GM23338 (cell line): ENCODE data around the gene HSD11B2. TPM values are rescaled to one million over a fixed set of nuclear protein-coding genes. Genes with fewer than 3 reads are reported as not detected.

Experiments
- ATAC-seq: fragments of 200-7000 bp; cut with Tn5 transposase; 3 replicates; pipeline ENCODE4 v1.9.1; 2020
- DNase-seq: peaks from one replicate; pipeline ENCODE4 v3.0.0-alpha.2; 2015; ENCODE audit warnings: low spot score
- H2AFZ ChIP-seq: fragments of 200-600 bp; sonication (generic); 2 replicates; pipeline ENCODE4 v1.8.0; 2016; ENCODE audit warnings: antibody characterized with exemption, mild to moderate bottlenecking, moderate library complexity
- H3F3A ChIP-seq: fragments of 200-600 bp; sonication (generic); replicated peaks from 2 replicates; pipeline ENCODE4 v1.8.0; 2017; ENCODE audit warnings: antibody characterized with exemption, mixed run types, low read depth
- H3K27ac ChIP-seq: fragments of 200-600 bp; sonication (generic); 2 replicates; pipeline ENCODE4 v1.6.1; 2016; ENCODE audit warnings: low read depth
- H3K27me3 ChIP-seq: fragments of 200-600 bp; sonication (generic); 2 replicates; pipeline ENCODE4 v1.8.0; 2016; ENCODE audit warnings: mild to moderate bottlenecking, mixed run types, moderate library complexity; ENCODE audit not compliant: insufficient read depth
- H3K36me3 ChIP-seq: fragments of 200-600 bp; sonication (generic); 2 replicates; pipeline ENCODE4 v1.8.0; 2016; ENCODE audit warnings: mild to moderate bottlenecking; ENCODE audit not compliant: insufficient read depth
- H3K4me1 ChIP-seq: fragments of 200-600 bp; sonication (generic); 2 replicates; pipeline ENCODE4 v1.8.0; 2016; ENCODE audit warnings: mild to moderate bottlenecking, moderate library complexity; ENCODE audit not compliant: insufficient read depth
- H3K4me2 ChIP-seq: fragments of 200-600 bp; sonication (generic); 2 replicates; pipeline ENCODE4 v1.7.1; 2017; ENCODE audit warnings: mixed run types
- H3K4me3 ChIP-seq: fragments of 200-600 bp; sonication (generic); 2 replicates; pipeline ENCODE4 v1.6.1; 2016; ENCODE audit warnings: mixed run types
- H3K79me2 ChIP-seq: fragments of 200-600 bp; sonication (generic); replicated peaks from 2 replicates; pipeline ENCODE4 v1.8.0; 2017; ENCODE audit warnings: mild to moderate bottlenecking; ENCODE audit not compliant: insufficient read depth
- H3K9me2 ChIP-seq: fragments of 200-600 bp; sonication (generic); 2 replicates; pipeline ENCODE4 v1.8.0; 2017; ENCODE audit not compliant: insufficient read depth
- H4K20me1 ChIP-seq: fragments of 200-600 bp; sonication (generic); replicated peaks from 2 replicates; pipeline ENCODE4 v1.8.0; 2017; ENCODE audit warnings: mild to moderate bottlenecking; ENCODE audit not compliant: insufficient read depth
- H3K27ac Mint-ChIP-seq: 2 replicates; pipeline ENCODE4 v1.8.0; 2020; ENCODE audit warnings: inconsistent platforms, mild to moderate bottlenecking, moderate library complexity, mixed read lengths
- H3K27me3 Mint-ChIP-seq: 3 replicates; pipeline ENCODE4 v1.8.0; 2022; ENCODE audit warnings: low read depth, mild to moderate bottlenecking, moderate library complexity, mixed read lengths, inconsistent platforms; ENCODE audit not compliant: insufficient read depth, poor library complexity
- H3K36me3 Mint-ChIP-seq: 3 replicates; pipeline ENCODE4 v1.8.0; 2021; ENCODE audit warnings: low read depth, mild to moderate bottlenecking, inconsistent platforms, moderate library complexity, mixed read lengths
- H3K4me1 Mint-ChIP-seq: 3 replicates; pipeline ENCODE4 v1.8.0; 2020; ENCODE audit warnings: mild to moderate bottlenecking, inconsistent platforms, mixed read lengths
- H3K4me3 Mint-ChIP-seq: 3 replicates; pipeline ENCODE4 v1.8.0; 2021; ENCODE audit warnings: moderate library complexity, mild to moderate bottlenecking, inconsistent platforms, mixed read lengths
- H3K9me3 Mint-ChIP-seq: 3 replicates; pipeline ENCODE4 v1.8.0; 2020; ENCODE audit warnings: moderate library complexity, mild to moderate bottlenecking, inconsistent platforms, mixed read lengths
- CREB1 ChIP-seq: fragments of 250-450 bp; sonication (Bioruptor Pico); IDR thresholded peaks from 2 replicates; pipeline ENCODE4 v1.5.0; 2020; ENCODE audit warnings: low read depth, mild to moderate bottlenecking, moderate library complexity
- CTCF ChIP-seq, 2 experiments: fragments of 200-600 bp in 1 of 2; sonication (generic) in 1 of 2; conservative IDR thresholded peaks; 2 replicates each; pipeline versions ENCODE4 v1.5.1 to v1.6.1; 2016 to 2017; ENCODE audit warnings: antibody characterized with exemption in 2 of 2, low read depth in 2 of 2, mild to moderate bottlenecking in 2 of 2, moderate library complexity in 1 of 2
- ETS1 ChIP-seq: IDR thresholded peaks from 2 replicates; pipeline ENCODE4 v1.6.1; 2016; ENCODE audit warnings: antibody characterized with exemption
- EZH2 ChIP-seq: fragments of 200-600 bp; sonication (generic); IDR thresholded peaks from one replicate; pipeline ENCODE4 v1.8.0; 2017; ENCODE audit warnings: antibody characterized with exemption, mild to moderate bottlenecking, low read depth; ENCODE audit not compliant: unreplicated experiment
- EZH2phosphoT487 ChIP-seq: fragments of 200-600 bp; sonication (generic); IDR thresholded peaks from one replicate; pipeline ENCODE4 v1.8.1; 2018; ENCODE audit warnings: antibody characterized with exemption; ENCODE audit not compliant: unreplicated experiment
- JUNB ChIP-seq: IDR thresholded peaks from one replicate; pipeline ENCODE4 v1.6.1; 2016; ENCODE audit warnings: antibody characterized with exemption; ENCODE audit not compliant: unreplicated experiment
- NANOG ChIP-seq: IDR thresholded peaks from 2 replicates; pipeline ENCODE4 v1.6.1; 2016; ENCODE audit warnings: antibody characterized with exemption, borderline replicate concordance
- POLR2AphosphoS5 ChIP-seq: IDR thresholded peaks from 2 replicates; pipeline ENCODE4 v1.6.1; 2016; ENCODE audit warnings: antibody characterized with exemption, low read depth
- STAT1 ChIP-seq: IDR thresholded peaks from one replicate; pipeline ENCODE4 v1.6.1; 2016; ENCODE audit warnings: antibody characterized with exemption; ENCODE audit not compliant: unreplicated experiment
- ZNF114 ChIP-seq: fragments of 250-450 bp; sonication (Bioruptor Pico); IDR thresholded peaks from 2 replicates; pipeline ENCODE4 v1.5.0; 2020; ENCODE audit warnings: mild to moderate bottlenecking, moderate library complexity
- ZNF331 ChIP-seq: fragments of 250-450 bp; sonication (Bioruptor Pico); IDR thresholded peaks from 2 replicates; pipeline ENCODE4 v1.5.0; 2020; ENCODE audit warnings: low read depth, mild to moderate bottlenecking, moderate library complexity
- polyA plus RNA-seq: library from polyadenylated mRNA; unstranded; fragments of >200 nt; fragmentation: Nextera tagmentation; extraction: Ambion mirVana; gene quantifications from 2 replicates; pipeline ENCODE4 v1.2.1, GENCODE V29; 2016
- total RNA-seq: library from RNA; depleted of rRNA; stranded (reverse); fragments of >200 nt; shearing (Covaris generic); gene quantifications from 2 replicates; pipeline ENCODE4 v1.2.3, GENCODE V29; 2014
- TF ChIP-seq, protein P1 (sequence below): fragments of 250-450 bp; sonication (Bioruptor Pico); IDR thresholded peaks from 2 replicates; pipeline ENCODE4 v1.5.0; 2020; ENCODE audit warnings: mild to moderate bottlenecking, moderate library complexity
- TF ChIP-seq, protein P2 (sequence below): IDR thresholded peaks from one replicate; pipeline ENCODE4 v1.6.1; 2018; ENCODE audit warnings: antibody characterized with exemption; ENCODE audit not compliant: unreplicated experiment

Gene HSD11B2
- total and polyA plus RNA-seq, 2 experiments from 2014 or later: 14.8 to 23.0 TPM

- H2AFZ ChIP-seq: no peak overlapping the region
- no peak overlapping the region for H3K4me2 ChIP-seq
- peaks cover 21% of the 10 kb centered on the region for H3K27me3 Mint-ChIP-seq
- no peak overlapping the region for H3K4me3 Mint-ChIP-seq
- H3K9me3 Mint-ChIP-seq: no peaks in the 10 kb centered on the region
- H3K4me1 ChIP-seq: no peaks in the 10 kb centered on the region
- peaks cover 10% of the 10 kb centered on the region for H3K4me1 Mint-ChIP-seq
- H4K20me1 ChIP-seq: no peaks in the 10 kb centered on the region; the same call in 1 of the 2 replicates
- H3K79me2 ChIP-seq: no peaks in the 10 kb centered on the region
- H3K27me3 ChIP-seq: no peaks in the 10 kb centered on the region
- H3K9me2 ChIP-seq: no peaks in the 10 kb centered on the region
- no peak for DNase-seq
- peaks cover 3% of the 10 kb centered on the region; the same call in 1 of the 2 replicates for H3K36me3 ChIP-seq
- no peak for ATAC-seq
- no peak overlapping the region for H3K27ac ChIP-seq
- no peak overlapping the region for H3K27ac Mint-ChIP-seq
- TF ChIP-seq EZH2phosphoT487 (no peak), ETS1 (no peak), NANOG (no peak), EZH2 (no peak), CTCF (conservative IDR thresholded peaks at IDR 0.05; ENCODE audit: low read depth in 2 of 2) (no peak), ZNF114 (CRISPR knock-in tag) (no peak), JUNB (no peak), ZNF331 (CRISPR knock-in tag) (no peak), CREB1 (no peak), STAT1 (no peak), POLR2AphosphoS5 (no peak)
- TF ChIP-seq, protein P1, sequence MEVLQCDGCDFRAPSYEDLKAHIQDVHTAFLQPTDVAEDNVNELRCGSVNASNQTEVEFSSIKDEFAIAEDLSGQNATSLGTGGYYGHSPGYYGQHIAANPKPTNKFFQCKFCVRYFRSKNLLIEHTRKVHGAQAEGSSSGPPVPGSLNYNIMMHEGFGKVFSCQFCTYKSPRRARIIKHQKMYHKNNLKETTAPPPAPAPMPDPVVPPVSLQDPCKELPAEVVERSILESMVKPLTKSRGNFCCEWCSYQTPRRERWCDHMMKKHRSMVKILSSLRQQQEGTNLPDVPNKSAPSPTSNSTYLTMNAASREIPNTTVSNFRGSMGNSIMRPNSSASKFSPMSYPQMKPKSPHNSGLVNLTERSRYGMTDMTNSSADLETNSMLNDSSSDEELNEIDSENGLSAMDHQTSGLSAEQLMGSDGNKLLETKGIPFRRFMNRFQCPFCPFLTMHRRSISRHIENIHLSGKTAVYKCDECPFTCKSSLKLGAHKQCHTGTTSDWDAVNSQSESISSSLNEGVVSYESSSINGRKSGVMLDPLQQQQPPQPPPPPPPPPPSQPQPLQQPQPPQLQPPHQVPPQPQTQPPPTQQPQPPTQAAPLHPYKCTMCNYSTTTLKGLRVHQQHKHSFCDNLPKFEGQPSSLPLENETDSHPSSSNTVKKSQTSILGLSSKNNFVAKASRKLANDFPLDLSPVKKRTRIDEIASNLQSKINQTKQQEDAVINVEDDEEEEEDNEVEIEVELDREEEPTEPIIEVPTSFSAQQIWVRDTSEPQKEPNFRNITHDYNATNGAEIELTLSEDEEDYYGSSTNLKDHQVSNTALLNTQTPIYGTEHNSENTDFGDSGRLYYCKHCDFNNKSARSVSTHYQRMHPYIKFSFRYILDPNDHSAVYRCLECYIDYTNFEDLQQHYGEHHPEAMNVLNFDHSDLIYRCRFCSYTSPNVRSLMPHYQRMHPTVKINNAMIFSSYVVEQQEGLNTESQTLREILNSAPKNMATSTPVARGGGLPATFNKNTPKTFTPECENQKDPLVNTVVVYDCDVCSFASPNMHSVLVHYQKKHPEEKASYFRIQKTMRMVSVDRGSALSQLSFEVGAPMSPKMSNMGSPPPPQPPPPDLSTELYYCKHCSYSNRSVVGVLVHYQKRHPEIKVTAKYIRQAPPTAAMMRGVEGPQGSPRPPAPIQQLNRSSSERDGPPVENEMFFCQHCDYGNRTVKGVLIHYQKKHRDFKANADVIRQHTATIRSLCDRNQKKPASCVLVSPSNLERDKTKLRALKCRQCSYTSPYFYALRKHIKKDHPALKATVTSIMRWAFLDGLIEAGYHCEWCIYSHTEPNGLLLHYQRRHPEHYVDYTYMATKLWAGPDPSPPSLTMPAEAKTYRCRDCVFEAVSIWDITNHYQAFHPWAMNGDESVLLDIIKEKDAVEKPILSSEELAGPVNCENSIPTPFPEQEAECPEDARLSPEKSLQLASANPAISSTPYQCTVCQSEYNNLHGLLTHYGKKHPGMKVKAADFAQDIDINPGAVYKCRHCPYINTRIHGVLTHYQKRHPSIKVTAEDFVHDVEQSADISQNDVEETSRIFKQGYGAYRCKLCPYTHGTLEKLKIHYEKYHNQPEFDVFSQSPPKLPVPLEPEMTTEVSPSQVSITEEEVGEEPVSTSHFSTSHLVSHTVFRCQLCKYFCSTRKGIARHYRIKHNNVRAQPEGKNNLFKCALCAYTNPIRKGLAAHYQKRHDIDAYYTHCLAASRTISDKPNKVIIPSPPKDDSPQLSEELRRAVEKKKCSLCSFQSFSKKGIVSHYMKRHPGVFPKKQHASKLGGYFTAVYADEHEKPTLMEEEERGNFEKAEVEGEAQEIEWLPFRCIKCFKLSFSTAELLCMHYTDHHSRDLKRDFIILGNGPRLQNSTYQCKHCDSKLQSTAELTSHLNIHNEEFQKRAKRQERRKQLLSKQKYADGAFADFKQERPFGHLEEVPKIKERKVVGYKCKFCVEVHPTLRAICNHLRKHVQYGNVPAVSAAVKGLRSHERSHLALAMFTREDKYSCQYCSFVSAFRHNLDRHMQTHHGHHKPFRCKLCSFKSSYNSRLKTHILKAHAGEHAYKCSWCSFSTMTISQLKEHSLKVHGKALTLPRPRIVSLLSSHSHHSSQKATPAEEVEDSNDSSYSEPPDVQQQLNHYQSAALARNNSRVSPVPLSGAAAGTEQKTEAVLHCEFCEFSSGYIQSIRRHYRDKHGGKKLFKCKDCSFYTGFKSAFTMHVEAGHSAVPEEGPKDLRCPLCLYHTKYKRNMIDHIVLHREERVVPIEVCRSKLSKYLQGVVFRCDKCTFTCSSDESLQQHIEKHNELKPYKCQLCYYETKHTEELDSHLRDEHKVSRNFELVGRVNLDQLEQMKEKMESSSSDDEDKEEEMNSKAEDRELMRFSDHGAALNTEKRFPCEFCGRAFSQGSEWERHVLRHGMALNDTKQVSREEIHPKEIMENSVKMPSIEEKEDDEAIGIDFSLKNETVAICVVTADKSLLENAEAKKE: no peak
- TF ChIP-seq, protein P2, sequence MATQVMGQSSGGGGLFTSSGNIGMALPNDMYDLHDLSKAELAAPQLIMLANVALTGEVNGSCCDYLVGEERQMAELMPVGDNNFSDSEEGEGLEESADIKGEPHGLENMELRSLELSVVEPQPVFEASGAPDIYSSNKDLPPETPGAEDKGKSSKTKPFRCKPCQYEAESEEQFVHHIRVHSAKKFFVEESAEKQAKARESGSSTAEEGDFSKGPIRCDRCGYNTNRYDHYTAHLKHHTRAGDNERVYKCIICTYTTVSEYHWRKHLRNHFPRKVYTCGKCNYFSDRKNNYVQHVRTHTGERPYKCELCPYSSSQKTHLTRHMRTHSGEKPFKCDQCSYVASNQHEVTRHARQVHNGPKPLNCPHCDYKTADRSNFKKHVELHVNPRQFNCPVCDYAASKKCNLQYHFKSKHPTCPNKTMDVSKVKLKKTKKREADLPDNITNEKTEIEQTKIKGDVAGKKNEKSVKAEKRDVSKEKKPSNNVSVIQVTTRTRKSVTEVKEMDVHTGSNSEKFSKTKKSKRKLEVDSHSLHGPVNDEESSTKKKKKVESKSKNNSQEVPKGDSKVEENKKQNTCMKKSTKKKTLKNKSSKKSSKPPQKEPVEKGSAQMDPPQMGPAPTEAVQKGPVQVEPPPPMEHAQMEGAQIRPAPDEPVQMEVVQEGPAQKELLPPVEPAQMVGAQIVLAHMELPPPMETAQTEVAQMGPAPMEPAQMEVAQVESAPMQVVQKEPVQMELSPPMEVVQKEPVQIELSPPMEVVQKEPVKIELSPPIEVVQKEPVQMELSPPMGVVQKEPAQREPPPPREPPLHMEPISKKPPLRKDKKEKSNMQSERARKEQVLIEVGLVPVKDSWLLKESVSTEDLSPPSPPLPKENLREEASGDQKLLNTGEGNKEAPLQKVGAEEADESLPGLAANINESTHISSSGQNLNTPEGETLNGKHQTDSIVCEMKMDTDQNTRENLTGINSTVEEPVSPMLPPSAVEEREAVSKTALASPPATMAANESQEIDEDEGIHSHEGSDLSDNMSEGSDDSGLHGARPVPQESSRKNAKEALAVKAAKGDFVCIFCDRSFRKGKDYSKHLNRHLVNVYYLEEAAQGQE: no peak
- no peak overlapping the region for H3K4me3 ChIP-seq
- H3F3A ChIP-seq: no peaks in the 10 kb centered on the region
- H3K36me3 Mint-ChIP-seq: peaks cover 19% of the 10 kb centered on the region
Measured at GRCh38 chr16:67441271-67441753, 10.4 kb downstream of the HSD11B2 start.
